Keratinocyte (primary cell): ENCODE data around the gene NCK1. TPM values are rescaled to one million over a fixed set of nuclear protein-coding genes. Genes with fewer than 3 reads are reported as not detected.

Experiments
- DNase-seq: peaks from one replicate; pipeline ENCODE4 v3.0.0-alpha.2; 2011; ENCODE audit warnings: low read depth, missing footprints, low spot score
- FAIRE-seq: peaks from 2 replicates; lab custom pipeline; 2011; peaks lifted over from hg19 to GRCh38; lab: Jason Lieb, UNC
- H2AFZ ChIP-seq: 2 replicates; pipeline ENCODE4 v1.6.0; 2012; ENCODE audit warnings: low read length, control low read depth, inconsistent platforms; ENCODE audit not compliant: control insufficient read depth
- H3K27ac ChIP-seq: 2 replicates; pipeline ENCODE4 v1.5.1; 2011; ENCODE audit warnings: low read length; ENCODE audit not compliant: control insufficient read depth, insufficient read depth
- H3K27me3 ChIP-seq: 3 replicates; pipeline ENCODE4 v1.6.0; 2011; ENCODE audit warnings: low read length; ENCODE audit not compliant: control insufficient read depth, insufficient read depth; ENCODE audit errors: extremely low read depth
- H3K36me3 ChIP-seq, 2 experiments: 2 replicates in 1 of 2; 3 replicates in 1 of 2; pipeline ENCODE4 v1.5.1; 2011; ENCODE audit warnings: low read length in 2 of 2, mild to moderate bottlenecking in 1 of 2; ENCODE audit not compliant: control insufficient read depth in 2 of 2, insufficient read depth in 2 of 2; ENCODE audit errors: extremely low read depth in 1 of 2
- H3K4me1 ChIP-seq: 3 replicates; pipeline ENCODE4 v1.5.1; 2011; ENCODE audit warnings: low read length; ENCODE audit not compliant: control insufficient read depth, insufficient read depth; ENCODE audit errors: extremely low read depth
- H3K4me2 ChIP-seq: 3 replicates; pipeline ENCODE4 v1.6.0; 2011; ENCODE audit warnings: low read depth, low read length; ENCODE audit not compliant: control insufficient read depth, insufficient read depth; ENCODE audit errors: extremely low read depth
- H3K4me3 ChIP-seq, 3 experiments: fragments of 200-600 bp in 1 of 3; sonication (generic) in 1 of 3; 2 replicates in 2 of 3; 3 replicates in 1 of 3; pipeline ENCODE4 v1.5.1; 2011 to 2016; ENCODE audit warnings: low read length in 3 of 3, mild to moderate bottlenecking in 3 of 3, control low read depth in 2 of 3, inconsistent platforms in 1 of 3, low read depth in 1 of 3, mixed read lengths in 1 of 3, mixed run types in 1 of 3, moderate library complexity in 1 of 3; ENCODE audit not compliant: control insufficient read depth in 2 of 3, insufficient read depth in 2 of 3; ENCODE audit errors: extremely low read depth in 1 of 3
- H3K79me2 ChIP-seq: 2 replicates; pipeline ENCODE4 v1.6.0; 2012; ENCODE audit warnings: low read length; ENCODE audit not compliant: control insufficient read depth, insufficient read depth
- H3K9ac ChIP-seq: 3 replicates; pipeline ENCODE4 v1.6.0; 2011; ENCODE audit warnings: low read length; ENCODE audit not compliant: control insufficient read depth, insufficient read depth; ENCODE audit errors: extremely low read depth
- H3K9me1 ChIP-seq: 3 replicates; pipeline ENCODE4 v1.6.0; 2011; ENCODE audit warnings: low read length; ENCODE audit not compliant: control insufficient read depth, insufficient read depth; ENCODE audit errors: extremely low read depth
- H3K9me3 ChIP-seq: 2 replicates; pipeline ENCODE4 v1.5.1; 2012; ENCODE audit warnings: low read depth, low read length; ENCODE audit not compliant: control insufficient read depth
- H4K20me1 ChIP-seq: 3 replicates; pipeline ENCODE4 v1.6.0; 2011; ENCODE audit warnings: low read length; ENCODE audit not compliant: control insufficient read depth, insufficient read depth; ENCODE audit errors: extremely low read depth
- EZH2 ChIP-seq: IDR thresholded peaks from one replicate; pipeline ENCODE4 v1.6.1; 2012; ENCODE audit warnings: inconsistent platforms, mild to moderate bottlenecking, low read length, moderate library complexity
- dilution Hi-C: fragments of 300-500 bp; cut with MboI; formaldehyde crosslinking; loops from one replicate; pipeline ENCODE4 v1.7.0; 2020; ENCODE audit warnings: low sequenced_read_pairs; ENCODE audit not compliant: extremely low pct_ligation_motif_present
- polyA plus RNA-seq, 5 experiments: library from polyadenylated mRNA; depleted of rRNA in 3 of 5; stranded (reverse) in 3 of 5; stranded (forward) in 1 of 5; unstranded in 1 of 5; fragments of >200 nt; gene quantifications; 1 replicate in 1 of 5; 2 replicates in 3 of 5; 3 replicates in 1 of 5; pipeline versions ENCODE4 v1.2.1 to v1.2.3, GENCODE V29; 2011 to 2012; ENCODE audit warnings: missing spikeins in 2 of 5, low read depth in 1 of 5, low replicate concordance in 1 of 5
- TF ChIP-seq, protein P1 (sequence below), 3 experiments: IDR thresholded peaks in 1 of 3; conservative IDR thresholded peaks in 1 of 3; optimal IDR thresholded peaks in 1 of 3; 2 replicates in 2 of 3; 3 replicates in 1 of 3; pipeline versions ENCODE3 to v1.5.1; 2011; ENCODE audit warnings: low read length in 3 of 3, mild to moderate bottlenecking in 3 of 3, moderate library complexity in 2 of 3, control low read depth in 1 of 3, inconsistent platforms in 1 of 3; ENCODE audit not compliant: insufficient read depth in 2 of 3; ENCODE audit errors: extremely low read depth in 1 of 3

Gene NCK1
- polyA plus RNA-seq, 1 donor (not counting 4 experiments of a cell fraction or from before 2014, with no cell fraction given): 57.9 TPM

DNA sequence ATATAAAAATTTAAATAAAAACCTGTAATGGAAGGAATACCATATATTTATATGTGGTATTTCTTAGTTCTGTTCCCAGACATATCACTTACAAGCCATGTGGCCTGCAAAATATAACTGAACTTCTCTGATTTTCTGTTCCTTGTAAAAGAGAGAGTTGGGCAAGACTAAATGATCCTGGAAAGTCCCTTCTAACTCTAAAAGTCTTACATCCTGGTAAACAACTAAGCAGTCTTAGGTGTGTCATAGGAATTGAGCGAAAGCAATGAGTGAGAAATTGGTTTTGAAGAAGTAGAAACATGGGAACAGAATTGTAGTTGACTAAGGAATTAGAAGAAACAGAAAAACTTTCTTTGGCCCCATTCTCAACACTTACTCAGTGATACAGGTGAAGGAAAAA lies 70.5 kb downstream of the NCK1 start:
- Histone ChIP-seq H3K9me1 (no peaks in the 10 kb centered on the region), H3K27ac (peak overlapping the region; percentile 16), H2AFZ (no peak overlapping the region), H3K36me3 (no peaks in the 10 kb centered on the region), H3K9ac (no peak overlapping the region), H3K4me2 (no peak overlapping the region), H3K4me1 (peaks cover 24% of the 10 kb centered on the region), H3K27me3 (no peaks in the 10 kb centered on the region), H3K4me3 (no peak overlapping the region), H4K20me1 (no peaks in the 10 kb centered on the region), H3K79me2 (peaks cover 24% of the 10 kb centered on the region), H3K9me3 (no peaks in the 10 kb centered on the region)
- TF ChIP-seq EZH2: no peak
- TF ChIP-seq, protein P1, sequence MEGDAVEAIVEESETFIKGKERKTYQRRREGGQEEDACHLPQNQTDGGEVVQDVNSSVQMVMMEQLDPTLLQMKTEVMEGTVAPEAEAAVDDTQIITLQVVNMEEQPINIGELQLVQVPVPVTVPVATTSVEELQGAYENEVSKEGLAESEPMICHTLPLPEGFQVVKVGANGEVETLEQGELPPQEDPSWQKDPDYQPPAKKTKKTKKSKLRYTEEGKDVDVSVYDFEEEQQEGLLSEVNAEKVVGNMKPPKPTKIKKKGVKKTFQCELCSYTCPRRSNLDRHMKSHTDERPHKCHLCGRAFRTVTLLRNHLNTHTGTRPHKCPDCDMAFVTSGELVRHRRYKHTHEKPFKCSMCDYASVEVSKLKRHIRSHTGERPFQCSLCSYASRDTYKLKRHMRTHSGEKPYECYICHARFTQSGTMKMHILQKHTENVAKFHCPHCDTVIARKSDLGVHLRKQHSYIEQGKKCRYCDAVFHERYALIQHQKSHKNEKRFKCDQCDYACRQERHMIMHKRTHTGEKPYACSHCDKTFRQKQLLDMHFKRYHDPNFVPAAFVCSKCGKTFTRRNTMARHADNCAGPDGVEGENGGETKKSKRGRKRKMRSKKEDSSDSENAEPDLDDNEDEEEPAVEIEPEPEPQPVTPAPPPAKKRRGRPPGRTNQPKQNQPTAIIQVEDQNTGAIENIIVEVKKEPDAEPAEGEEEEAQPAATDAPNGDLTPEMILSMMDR (optimal IDR thresholded peaks at IDR 0.05 in 1 of 3, IDR thresholded peaks at IDR 0.05 in 1 of 3, conservative IDR thresholded peaks at IDR 0.05 in 1 of 3; ENCODE audit: extremely low read depth in 1 of 3, insufficient read depth in 2 of 3, low read length in 3 of 3): no peak
- dilution Hi-C loops: no loop called here
- peak; percentile 34 for FAIRE-seq
- DNase-seq: no peak

DNA sequence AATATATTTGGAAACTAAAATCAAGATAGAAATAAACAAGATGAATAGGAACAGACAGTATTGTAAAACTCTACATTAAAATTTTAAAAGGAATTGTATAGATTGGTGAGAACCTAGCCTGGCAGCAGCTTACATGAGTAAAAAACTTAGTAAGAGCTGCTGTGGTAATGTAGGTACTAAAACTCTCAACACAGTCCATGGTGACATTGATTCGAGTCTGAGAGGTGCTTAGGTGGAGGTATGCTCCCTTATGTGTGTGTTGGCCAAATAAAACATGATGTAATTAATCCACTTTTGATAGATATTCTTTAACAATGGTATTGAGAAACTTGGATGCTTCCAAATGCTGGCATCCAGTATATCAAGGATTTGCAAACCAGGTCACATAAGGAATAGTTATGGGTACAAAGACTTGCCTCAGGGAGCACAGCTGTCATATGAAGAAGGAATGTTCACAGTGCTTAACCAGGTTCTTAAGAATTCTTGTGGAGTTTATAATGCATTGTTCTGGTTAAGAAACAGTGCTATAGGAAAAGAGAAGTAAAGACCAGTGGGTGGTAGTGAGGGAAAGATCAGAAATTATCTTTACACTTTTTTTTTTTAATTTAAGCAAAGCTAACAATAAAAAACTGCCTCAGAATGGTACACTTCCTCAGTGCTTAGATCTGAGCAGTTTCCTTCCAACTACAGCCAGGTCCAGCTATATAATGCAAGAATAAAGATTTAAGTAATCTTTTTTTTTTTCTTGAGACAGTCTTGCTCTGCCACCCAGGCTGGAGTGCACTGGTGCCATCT lies 71.2 kb downstream of the NCK1 start:
- H3K79me2 ChIP-seq: peaks cover 26% of the 10 kb centered on the region
- no peak overlapping the region for H3K4me2 ChIP-seq

More for the DNA sequence above, 71.2 kb downstream of the NCK1 start:
- dilution Hi-C loops: no loop called here
- Histone ChIP-seq H3K27ac (peak overlapping the region; percentile 16), H3K4me1 (peaks cover 30% of the 10 kb centered on the region), H3K27me3 (no peaks in the 10 kb centered on the region), H3K4me3 (no peak overlapping the region), H3K9me3 (no peaks in the 10 kb centered on the region), H4K20me1 (no peaks in the 10 kb centered on the region), H3K9ac (no peak overlapping the region), H3K36me3 (no peaks in the 10 kb centered on the region), H3K9me1 (no peaks in the 10 kb centered on the region), H2AFZ (no peak overlapping the region)
- DNase-seq: no peak
- no peak for FAIRE-seq
- TF ChIP-seq, protein P1 (optimal IDR thresholded peaks at IDR 0.05 in 1 of 3, IDR thresholded peaks at IDR 0.05 in 1 of 3, conservative IDR thresholded peaks at IDR 0.05 in 1 of 3; ENCODE audit: extremely low read depth in 1 of 3, insufficient read depth in 2 of 3, low read length in 3 of 3): no peak
- no peak for TF ChIP-seq EZH2
